ENCODE measurements around the gene REEP1. TPM values are rescaled to one million over a fixed set of nuclear protein-coding genes. Genes with fewer than 3 reads are reported as not detected.

The REEP1 gene
- total RNA-seq, 4 donors from 2014 or later = 0.34 to 5.2 (median 2.4) TPM

- TF ChIP-seq EP300 (IDR thresholded peaks at IDR 0.05) = no peak
- TF ChIP-seq POLR2AphosphoS5 (IDR thresholded peaks at IDR 0.05) = no peak
- TF ChIP-seq POLR2A (IDR thresholded peaks at IDR 0.05) = no peak
- TF ChIP-seq CTCF (IDR thresholded peaks at IDR 0.05) = no peak
- H3K4me3 ChIP-seq = no peak overlapping the region
- H3K4me1 ChIP-seq = peaks cover 8% of the 10 kb centered on the region
- H3K9me3 ChIP-seq = no peaks in the 10 kb centered on the region
- H3K27me3 ChIP-seq = no peaks in the 10 kb centered on the region
- H3K36me3 ChIP-seq = peaks cover 49% of the 10 kb centered on the region
- H3K27ac ChIP-seq = no peak overlapping the region
- 52% methylated on average over 4 of the region's 4 CpGs for WGBS
- no peak for DNase-seq (ENCODE audit: low spot score in 2 of 2)
These were observed 123.5 kb downstream of the REEP1 start for GRCh38 chr2:86213699-86214502.

GRCh38 chr2:86213056-86213455, 124.4 kb downstream of the REEP1 start:
- Histone ChIP-seq H3K27me3 (no peaks in the 10 kb centered on the region), H3K4me1 (peaks cover 8% of the 10 kb centered on the region), H3K36me3 (peaks cover 58% of the 10 kb centered on the region), H3K4me3 (no peak overlapping the region), H3K9me3 (no peaks in the 10 kb centered on the region), H3K27ac (no peak overlapping the region)
- no peak for DNase-seq (ENCODE audit: low spot score in 2 of 2)
- 55% methylated on average over 1 of the region's 1 CpG for WGBS
- TF ChIP-seq CTCF (IDR thresholded peaks at IDR 0.05) (no peak), EP300 (IDR thresholded peaks at IDR 0.05) (no peak), POLR2AphosphoS5 (IDR thresholded peaks at IDR 0.05) (no peak), POLR2A (IDR thresholded peaks at IDR 0.05) (no peak)

DNA sequence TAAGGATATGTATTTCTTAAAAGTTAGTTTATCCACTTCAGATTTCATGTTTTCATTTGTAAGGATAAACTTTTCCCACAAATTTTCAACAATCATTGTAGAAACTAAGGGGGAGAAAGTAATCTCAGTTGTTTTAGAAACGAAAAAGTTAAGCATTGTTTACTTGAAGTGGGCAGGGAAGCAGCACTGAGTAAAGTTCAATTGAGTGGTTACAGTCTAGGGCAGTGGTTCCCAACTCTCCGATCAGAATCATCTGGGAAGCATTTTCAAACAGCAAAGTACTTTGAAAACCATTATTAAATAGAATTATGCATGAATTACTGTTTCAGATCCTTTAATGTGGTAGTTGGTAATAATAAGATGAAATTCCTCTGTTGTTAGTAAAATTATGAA, 125.6 kb downstream of the REEP1 start:
- H3K9me3 ChIP-seq = no peaks in the 10 kb centered on the region
- H3K27me3 ChIP-seq = no peaks in the 10 kb centered on the region
- peaks cover 70% of the 10 kb centered on the region for H3K36me3 ChIP-seq
- no peak overlapping the region for H3K4me3 ChIP-seq
- WGBS = 92% methylated on average over 2 of the region's 2 CpGs
- TF ChIP-seq EP300 (IDR thresholded peaks at IDR 0.05) = no peak
- TF ChIP-seq POLR2A (IDR thresholded peaks at IDR 0.05) = no peak
- TF ChIP-seq POLR2AphosphoS5 (IDR thresholded peaks at IDR 0.05) = no peak
- TF ChIP-seq CTCF (IDR thresholded peaks at IDR 0.05) = no peak
- no peak for DNase-seq (ENCODE audit: low spot score in 2 of 2)
- no peak overlapping the region for H3K27ac ChIP-seq
- H3K4me1 ChIP-seq = peaks cover under 1% of the 10 kb centered on the region

DNA sequence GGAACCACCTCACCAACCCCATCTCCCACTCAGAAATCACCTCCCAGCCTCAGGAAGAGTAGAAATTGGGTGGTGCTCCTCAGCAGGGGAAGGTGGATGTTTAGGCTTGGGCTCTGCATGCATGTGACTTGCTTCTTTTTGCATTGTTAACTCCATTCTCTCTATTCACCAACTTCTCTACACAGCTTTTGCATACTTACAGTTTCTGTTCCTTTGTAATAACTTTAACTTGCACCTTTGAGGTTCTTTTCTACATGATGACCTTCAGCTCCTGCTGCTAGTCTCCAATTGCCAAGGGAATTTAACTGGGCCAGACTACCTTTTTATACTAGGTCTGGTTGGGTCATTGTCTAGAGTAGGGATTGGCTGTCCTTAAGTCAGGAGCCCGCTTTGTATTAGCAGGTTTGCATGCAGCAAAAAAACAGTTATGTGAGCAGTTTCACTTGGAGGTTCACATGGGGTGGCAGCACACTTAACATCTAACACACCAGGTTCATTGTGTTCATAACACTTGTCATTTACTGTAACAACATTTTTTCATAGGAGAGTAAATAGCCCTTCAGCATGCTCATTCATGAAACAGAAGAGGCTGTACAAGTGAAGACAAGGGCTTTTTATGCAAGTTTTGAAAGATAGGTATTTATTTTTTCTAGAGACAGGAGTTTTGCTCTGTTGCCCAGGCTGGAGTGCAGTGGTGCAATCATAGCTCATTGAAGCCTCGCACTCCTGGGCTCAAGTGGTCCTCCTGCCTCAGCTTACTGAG, 126.2 kb downstream of the REEP1 start:
- Histone ChIP-seq H3K27ac (no peak overlapping the region), H3K36me3 (peaks cover 76% of the 10 kb centered on the region), H3K4me3 (no peak overlapping the region), H3K4me1 (no peaks in the 10 kb centered on the region), H3K9me3 (no peaks in the 10 kb centered on the region), H3K27me3 (no peaks in the 10 kb centered on the region)
- no peak for TF ChIP-seq POLR2A (IDR thresholded peaks at IDR 0.05)
- no peak for TF ChIP-seq CTCF (IDR thresholded peaks at IDR 0.05)
- TF ChIP-seq EP300 (IDR thresholded peaks at IDR 0.05) = no peak
- no peak for TF ChIP-seq POLR2AphosphoS5 (IDR thresholded peaks at IDR 0.05)
- 93% methylated on average over 2 of the region's 2 CpGs for WGBS
- DNase-seq (ENCODE audit: low spot score in 2 of 2) = no peak

DNA sequence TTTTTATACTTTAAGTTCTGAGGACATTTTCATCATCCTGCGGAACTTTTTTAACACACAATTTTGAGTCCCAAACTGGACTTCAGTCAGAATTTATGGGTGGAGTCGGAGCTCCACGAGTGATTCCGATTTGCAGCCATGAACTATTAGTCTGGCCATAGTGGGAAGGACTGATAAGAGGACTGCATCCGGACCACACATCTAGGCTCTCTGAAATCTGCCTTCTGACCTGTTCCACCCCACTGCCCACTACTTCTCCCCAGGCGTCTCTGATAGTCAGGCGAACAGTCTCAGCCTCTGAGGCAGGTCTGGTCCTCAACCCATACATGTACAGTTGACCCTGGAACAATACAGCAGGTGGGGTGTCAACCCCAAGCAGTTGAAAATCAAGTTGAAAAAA, 133.0 kb downstream of the REEP1 start:
- TF ChIP-seq EP300 (IDR thresholded peaks at IDR 0.05) = no peak
- no peak for TF ChIP-seq POLR2A (IDR thresholded peaks at IDR 0.05)
- TF ChIP-seq POLR2AphosphoS5 (IDR thresholded peaks at IDR 0.05) = no peak
- no peak for TF ChIP-seq CTCF (IDR thresholded peaks at IDR 0.05)
- DNase-seq (ENCODE audit: low spot score in 2 of 2) = no peak
- Histone ChIP-seq H3K4me1 (peaks cover 16% of the 10 kb centered on the region), H3K4me3 (no peak overlapping the region), H3K27me3 (no peaks in the 10 kb centered on the region), H3K27ac (no peak overlapping the region), H3K9me3 (no peaks in the 10 kb centered on the region), H3K36me3 (peaks cover 39% of the 10 kb centered on the region)
- WGBS = 83% methylated on average over 7 of the region's 7 CpGs

Measured in suprapubic skin (tissue), 4 donors.